ENCODE measurements around the gene MUC4. TPM values are rescaled to one million over a fixed set of nuclear protein-coding genes. Genes with fewer than 3 reads are reported as not detected.
A peak's percentile ranks its signal among the peaks of the same experiment; 100 is the strongest.

MUC4 gene
- polyA plus RNA-seq, 1 donor from 2014 or later = not detected

GRCh38 chr3:195700319-195700718, 111.4 kb downstream of the MUC4 start (continued):
- no peak for TF ChIP-seq EP300 (conservative IDR thresholded peaks at IDR 0.05; ENCODE audit: poor library complexity, severe bottlenecking)

- H3K9me3 ChIP-seq (ENCODE audit: low read length) = no peaks in the 10 kb centered on the region
- no peak overlapping the region for H2AFZ ChIP-seq (ENCODE audit: low read depth, low read length)
- H3K27ac ChIP-seq (ENCODE audit: low read length) = no peak overlapping the region
- H3K9me2 ChIP-seq (ENCODE audit: insufficient read depth, low read length) = no peaks in the 10 kb centered on the region
- H3K9ac ChIP-seq (ENCODE audit: low read length) = no peak overlapping the region
- TF ChIP-seq POLR2AphosphoS5 (IDR thresholded peaks at IDR 0.05) = peak; percentile 18
- TF ChIP-seq MXI1 (conservative IDR thresholded peaks at IDR 0.05; ENCODE audit: poor library complexity, severe bottlenecking) = no peak
- no peaks in the 10 kb centered on the region for H3K79me2 ChIP-seq (replicated peaks; ENCODE audit: insufficient read depth, low read length)
- no peak overlapping the region for H3K4me2 ChIP-seq (ENCODE audit: low read length)
- no peaks in the 10 kb centered on the region for H4K20me1 ChIP-seq (ENCODE audit: insufficient read depth)
- no peaks in the 10 kb centered on the region for H3F3A ChIP-seq (ENCODE audit: insufficient read depth, low read length, poor library complexity, severe bottlenecking)
- no peak overlapping the region for H3K4me3 ChIP-seq (ENCODE audit: low read length)
- no peaks in the 10 kb centered on the region for H3K36me3 ChIP-seq (ENCODE audit: insufficient read depth, low read length)
- no peaks in the 10 kb centered on the region for H3K27me3 ChIP-seq (ENCODE audit: insufficient read depth, low read depth, low read length)
Measured at GRCh38 chr3:195699860-195700259, 111.9 kb downstream of the MUC4 start.

GRCh38 chr3:195699388-195699771, 112.3 kb downstream of the MUC4 start:
- Histone ChIP-seq H4K20me1 (ENCODE audit: insufficient read depth) (no peaks in the 10 kb centered on the region), H3K9me2 (ENCODE audit: insufficient read depth, low read length) (no peaks in the 10 kb centered on the region), H3K27me3 (ENCODE audit: insufficient read depth, low read depth, low read length) (no peaks in the 10 kb centered on the region), H3K9me3 (ENCODE audit: low read length) (no peaks in the 10 kb centered on the region), H3F3A (ENCODE audit: insufficient read depth, low read length, poor library complexity, severe bottlenecking) (no peaks in the 10 kb centered on the region), H3K36me3 (ENCODE audit: insufficient read depth, low read length) (no peaks in the 10 kb centered on the region), H3K27ac (ENCODE audit: low read length) (no peak overlapping the region), H2AFZ (ENCODE audit: low read depth, low read length) (no peak overlapping the region), H3K79me2 (replicated peaks; ENCODE audit: insufficient read depth, low read length) (no peaks in the 10 kb centered on the region), H3K4me3 (ENCODE audit: low read length) (no peak overlapping the region), H3K4me2 (ENCODE audit: low read length) (no peak overlapping the region), H3K9ac (ENCODE audit: low read length) (no peak overlapping the region)
- TF ChIP-seq EP300 (conservative IDR thresholded peaks at IDR 0.05; ENCODE audit: poor library complexity, severe bottlenecking) (no peak), RAD21 (conservative IDR thresholded peaks at IDR 0.05) (no peak), CTCF (IDR thresholded peaks at IDR 0.05; ENCODE audit: poor library complexity, severe bottlenecking) (no peak), REST (IDR thresholded peaks at IDR 0.05; ENCODE audit: borderline replicate concordance) (no peak), POLR2AphosphoS5 (IDR thresholded peaks at IDR 0.05) (no peak), MXI1 (conservative IDR thresholded peaks at IDR 0.05; ENCODE audit: poor library complexity, severe bottlenecking) (no peak), SMC3 (conservative IDR thresholded peaks at IDR 0.05; ENCODE audit: poor library complexity) (no peak), EZH2 (IDR thresholded peaks at IDR 0.05; ENCODE audit: borderline replicate concordance, insufficient read depth, low read length, poor library complexity, severe bottlenecking) (no peak), TAF1 (IDR thresholded peaks at IDR 0.05; ENCODE audit: low read depth) (no peak)
